Stimulated activated CD8-positive, alpha-beta memory T cell treated with anti-CD3 and anti-CD28 coated beads, Interleukin-4, amount 100 ng/mL, for 48 hours (primary cell): ENCODE measurements around the gene LRRC70.
"Not testable (repeated sequence)": the region's sequence is repeated elsewhere in the genome, so short reads cannot be mapped to it uniquely, and the experiment has no call there.

ENCODE experiments used
- DNase-seq: peaks from one replicate; pipeline ENCODE4 v3.0.0-alpha.2; 2020

Gene LRRC70

GRCh38 chr5:62608529-62609511 lies 30.2 kb downstream of the LRRC70 start:
- DNase-seq: no peak

DNA sequence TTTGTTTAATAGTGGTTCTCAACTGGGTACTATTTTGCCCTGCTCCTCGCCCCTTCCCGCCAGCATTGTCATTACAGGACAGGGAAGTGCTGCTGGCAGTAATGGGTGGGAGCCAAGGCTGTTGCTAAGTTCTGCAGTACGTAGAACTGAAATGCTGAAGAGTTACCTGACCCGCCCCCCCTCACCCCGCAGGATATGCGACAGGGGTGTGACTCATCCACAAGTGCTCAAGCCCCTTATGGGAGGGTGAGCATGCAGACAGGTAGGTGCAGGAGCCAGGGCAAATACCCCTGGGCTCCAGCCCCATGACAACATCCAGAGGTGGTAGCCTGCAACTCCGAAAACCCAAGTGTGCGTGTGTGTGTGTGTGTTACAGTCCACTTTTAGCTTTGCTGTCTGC lies 35.7 kb downstream of the LRRC70 start:
- DNase-seq: no peak

DNA sequence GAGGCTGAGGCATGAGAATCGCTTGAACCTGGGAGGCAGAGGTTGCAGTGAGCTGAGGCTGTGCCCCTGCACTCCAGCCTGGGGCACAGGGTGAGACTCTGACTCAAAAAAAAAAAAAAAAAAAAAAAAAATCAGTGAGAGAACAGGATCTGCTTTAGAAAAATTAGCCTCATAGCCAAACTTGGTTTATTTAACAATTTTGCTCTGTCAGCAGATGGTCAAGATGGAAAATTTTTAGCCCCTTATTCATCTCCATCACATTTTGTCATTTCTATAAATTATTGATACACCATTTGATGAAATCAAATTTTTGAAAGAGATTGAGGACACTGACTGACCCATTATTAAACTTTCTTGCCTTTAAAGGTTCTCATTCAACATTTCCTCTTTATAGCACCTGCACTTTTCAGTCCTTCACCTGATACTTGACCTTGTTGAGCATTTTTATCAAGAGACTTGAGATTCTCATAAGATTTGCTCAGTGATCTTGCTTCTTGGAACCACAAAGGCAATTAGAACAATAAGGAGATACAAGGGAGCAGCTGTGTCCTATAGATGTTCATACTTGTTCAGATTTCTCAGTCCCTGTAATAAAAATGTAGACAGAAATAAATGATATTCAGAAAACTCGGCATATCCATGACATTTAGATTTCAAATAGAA lies 38.1 kb downstream of the LRRC70 start:
- DNase-seq: no peak

- DNase-seq: no peak
These were observed 39.3 kb downstream of the LRRC70 start for GRCh38 chr5:62617943-62618342.

- no peak for DNase-seq
These were observed 42.1 kb downstream of the LRRC70 start for GRCh38 chr5:62620761-62621160.

DNA sequence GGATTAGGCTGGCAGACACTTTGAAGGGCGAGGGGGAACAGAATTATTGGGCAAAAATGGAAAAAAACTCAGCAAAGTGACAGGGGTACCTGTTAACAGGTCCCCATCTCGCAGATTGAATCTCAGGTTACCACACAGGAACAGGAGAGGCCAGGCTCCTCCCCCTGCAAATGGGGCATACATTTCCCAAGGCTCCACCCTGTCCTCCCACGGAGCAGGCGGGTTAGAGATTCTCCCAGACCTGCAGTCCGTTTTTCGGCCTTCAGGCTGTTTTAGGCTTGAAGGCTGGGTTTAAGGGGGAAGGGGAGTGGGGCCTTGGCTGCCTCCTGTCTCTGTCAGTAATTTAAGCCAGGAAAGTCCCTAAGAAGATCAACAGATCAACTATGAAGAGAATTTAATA lies 42.7 kb downstream of the LRRC70 start:
- DNase-seq: no peak

DNA sequence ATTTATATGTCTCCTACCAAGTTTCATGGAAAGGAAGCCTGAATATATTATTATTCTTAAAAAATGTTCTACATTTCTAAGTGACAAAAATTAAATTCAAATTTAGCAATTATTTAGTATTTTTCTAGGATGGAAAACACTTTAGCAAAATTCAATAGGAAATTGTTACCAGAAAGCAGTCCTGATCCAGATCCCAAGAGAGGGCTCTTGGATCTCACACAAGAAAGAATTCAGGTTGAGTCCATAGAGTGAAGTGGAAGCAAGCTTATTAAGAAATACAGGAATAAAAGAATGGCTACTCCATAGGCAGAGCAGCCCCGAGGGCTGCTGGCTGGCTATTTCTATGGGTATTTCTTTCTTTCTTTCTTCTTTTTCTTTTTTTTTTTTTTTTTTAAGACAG lies 44.7 kb downstream of the LRRC70 start:
- no peak for DNase-seq

DNA sequence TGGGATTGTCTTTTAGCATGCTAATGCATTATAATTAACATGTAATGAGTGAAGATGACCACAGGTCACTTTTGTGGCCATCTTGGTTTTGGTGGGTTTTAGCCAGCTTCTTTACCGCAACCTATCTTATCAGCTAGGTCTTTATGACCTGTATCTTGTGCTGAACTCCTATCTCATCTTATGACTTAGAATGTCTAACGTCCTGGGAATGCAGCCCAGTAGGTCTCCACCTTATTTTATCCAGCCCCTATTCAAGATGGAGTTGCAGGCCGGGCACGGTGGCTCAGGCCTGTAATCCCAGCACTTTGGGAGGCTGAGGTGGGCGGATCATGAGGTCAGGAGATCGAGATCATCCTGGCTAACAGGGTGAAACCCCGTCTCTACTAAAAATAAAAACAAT lies 45.8 kb downstream of the LRRC70 start:
- DNase-seq: not testable (repeated sequence)

- no peak for DNase-seq
These were observed 47.9 kb downstream of the LRRC70 start for GRCh38 chr5:62626534-62626933.

- no peak for DNase-seq
These were observed 48.5 kb downstream of the LRRC70 start for GRCh38 chr5:62627121-62627520.

GRCh38 chr5:62627901-62628300 lies 49.3 kb downstream of the LRRC70 start:
- no peak for DNase-seq
